CD4-positive, alpha-beta T cell treated with Interleukin-4 for 1 hour (primary cell): ENCODE data around the gene CD19.
"Not testable (repeated sequence)": the region's sequence is repeated elsewhere in the genome, so short reads cannot be mapped to it uniquely, and the experiment has no call there.

Source experiments
- DNase-seq, 2 donors: peaks; one replicate each; pipeline ENCODE4 v3.0.0-alpha.2; 2020 to 2022

CD19 gene

GRCh38 chr16:28910086-28911031 is 21.4 kb upstream of the CD19 start:
- DNase-seq: no peak

- no peak for DNase-seq
Measured at GRCh38 chr16:28912558-28912957, 19.2 kb upstream of the CD19 start.

GRCh38 chr16:28913946-28914724 is 17.6 kb upstream of the CD19 start:
- DNase-seq: no peak

GRCh38 chr16:28915181-28915580 is 16.6 kb upstream of the CD19 start:
- DNase-seq: no peak

- DNase-seq: no peak
Measured at GRCh38 chr16:28917095-28917494, 14.7 kb upstream of the CD19 start.

GRCh38 chr16:28918698-28919097 is 13.1 kb upstream of the CD19 start:
- no peak for DNase-seq

GRCh38 chr16:28923231-28923587 is 8.6 kb upstream of the CD19 start:
- no peak for DNase-seq

GRCh38 chr16:28923652-28924398 is 7.9 kb upstream of the CD19 start:
- peak in 1 of 2 donors; percentile 60 for DNase-seq

- no peak for DNase-seq
Measured at GRCh38 chr16:28924399-28924761, 7.4 kb upstream of the CD19 start.

GRCh38 chr16:28924762-28925385 is 6.9 kb upstream of the CD19 start, which contains the start of gene RABEP2:
TSS of gene RABEP2 (minus strand) at chr16:28925238. CDS start at chr16:28925163, 75 bp downstream.
- peak; percentile 95 for DNase-seq

GRCh38 chr16:28925386-28926228 is 6.2 kb upstream of the CD19 start:
- DNase-seq: peak; percentile 85 to 86

- not testable (repeated sequence) for DNase-seq
Measured at GRCh38 chr16:28926284-28926683, 5.5 kb upstream of the CD19 start.

- no peak for DNase-seq
Measured at GRCh38 chr16:28927815-28928214, 4.0 kb upstream of the CD19 start.

- no peak for DNase-seq
Measured at GRCh38 chr16:28930203-28930602, 1.6 kb upstream of the CD19 start.

GRCh38 chr16:28930652-28931051 is 1.1 kb upstream of the CD19 start:
- peak in 1 of 2 donors; percentile 57 for DNase-seq

- DNase-seq: no peak
Measured at GRCh38 chr16:28932339-28933141, 769 bp downstream of the CD19 start.

GRCh38 chr16:28933171-28933570 is 1.4 kb downstream of the CD19 start:
- DNase-seq: no peak

GRCh38 chr16:28935346-28935745 is 3.6 kb downstream of the CD19 start:
- no peak for DNase-seq

- DNase-seq: peak; percentile 89 to 91
Measured at GRCh38 chr16:28935924-28936783, 4.4 kb downstream of the CD19 start.

- no peak for DNase-seq
Measured at GRCh38 chr16:28936784-28937155, 5.0 kb downstream of the CD19 start.
